Small intestine (tissue), 7 donors: Measurements from ENCODE around the gene CAPN8. TPM values are rescaled to one million over a fixed set of nuclear protein-coding genes. Genes with fewer than 3 reads are reported as not detected.

ENCODE experiments used
- DNase-seq, 2 donors: peaks; one replicate each; pipeline versions ENCODE4 v3.0.0 to v3.0.0-alpha.2; 2013
- FAIRE-seq: peaks from 2 replicates; lab custom pipeline; 2012; peaks lifted over from hg19 to GRCh38; lab: Jason Lieb, UNC
- H3K27ac ChIP-seq, 3 donors: one replicate each; pipeline ENCODE4 v1.5.1; 2013; ENCODE audit warnings: low read length in 2 of 3, mild to moderate bottlenecking in 2 of 3, control low read depth in 1 of 3, inconsistent platforms in 1 of 3, low read depth in 1 of 3, moderate library complexity in 1 of 3
- H3K27me3 ChIP-seq, 3 donors: one replicate each; pipeline ENCODE4 v1.6.1; 2013; ENCODE audit warnings: low read length in 3 of 3, inconsistent platforms in 1 of 3; ENCODE audit not compliant: control insufficient read depth in 3 of 3, insufficient read depth in 3 of 3
- H3K36me3 ChIP-seq, 3 donors: one replicate each; pipeline ENCODE4 v1.6.1; 2013; ENCODE audit warnings: low read length in 3 of 3, inconsistent platforms in 1 of 3, low read depth in 1 of 3, mild to moderate bottlenecking in 1 of 3, moderate library complexity in 1 of 3; ENCODE audit not compliant: control insufficient read depth in 3 of 3, insufficient read depth in 2 of 3
- H3K4me1 ChIP-seq, 3 donors: one replicate each; pipeline ENCODE4 v1.6.1; 2013; ENCODE audit warnings: low read length in 2 of 3, inconsistent platforms in 1 of 3, low read depth in 1 of 3, mild to moderate bottlenecking in 1 of 3, moderate library complexity in 1 of 3; ENCODE audit not compliant: control insufficient read depth in 3 of 3, insufficient read depth in 2 of 3
- H3K4me3 ChIP-seq, 3 donors: one replicate each; pipeline ENCODE4 v1.5.1; 2013; ENCODE audit warnings: low read length in 3 of 3, control low read depth in 1 of 3, inconsistent platforms in 1 of 3, low read depth in 1 of 3, mild to moderate bottlenecking in 1 of 3, moderate library complexity in 1 of 3
- H3K9me3 ChIP-seq, 2 donors: one replicate each; pipeline ENCODE4 v1.6.1; 2013; ENCODE audit warnings: low read depth in 1 of 2, low read length in 1 of 2; ENCODE audit not compliant: control insufficient read depth in 2 of 2, insufficient read depth in 1 of 2
- WGBS, 3 donors: extraction: QIAGEN DNeasy Blood & Tissue Kit; methylation state at CpG; one replicate each; pipeline ENCODE4 v1.1.7; 2013; 5-methylcytosine and 5-hydroxymethylcytosine counted together
- polyA plus RNA-seq, 4 donors: library from polyadenylated mRNA; stranded (reverse) in 3 of 4; unstranded in 1 of 4; fragments of 200-250 nt in 3 of 4; fragments of 120-200 nt in 1 of 4; gene quantifications; one replicate each; pipeline versions ENCODE4 v1.2.1 to v1.2.3, GENCODE V29; 2013
- donor health status: healthy with polysubstance abuse.
- donor health status: control.
- donor health status: control.
- donor health status: Bipolar disorder and iron deficiency.
- donor health status: healthy.

The CAPN8 gene
- polyA plus RNA-seq, 4 donors, result 5.1 to 14.8 (median 11.8) TPM

DNA sequence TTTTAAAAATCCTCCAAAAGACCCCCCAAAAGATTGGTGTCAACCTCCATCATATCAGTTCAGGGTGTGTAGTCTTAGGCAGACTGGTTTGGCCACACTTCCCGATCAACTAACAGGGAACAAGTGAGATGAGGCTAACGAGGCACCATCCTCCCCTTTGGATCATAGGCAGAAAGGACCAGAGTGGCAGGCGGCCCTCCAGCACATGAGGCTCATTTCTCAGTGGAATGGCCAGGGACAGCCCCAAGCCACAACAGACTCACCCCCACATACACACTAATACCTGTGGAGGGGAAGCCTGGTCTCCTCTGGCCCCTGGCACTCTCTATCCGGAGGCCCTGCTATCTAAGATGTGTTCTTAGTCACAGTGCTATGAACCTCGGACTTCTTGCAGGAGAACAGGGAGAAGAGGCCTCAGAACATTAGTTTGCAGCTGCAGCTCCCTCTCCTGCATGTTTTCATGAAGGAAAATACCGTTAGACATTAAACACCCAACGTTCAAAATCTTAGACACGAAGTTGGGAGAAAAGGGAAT is 29.6 kb upstream of the CAPN8 start:
- no peaks in the 10 kb centered on the region for H3K9me3 ChIP-seq
- no peak overlapping the region for H3K4me3 ChIP-seq
- no peaks in the 10 kb centered on the region for H3K27me3 ChIP-seq
- DNase-seq (peak; percentile 36 to 52), FAIRE-seq (no peak)
- H3K36me3 ChIP-seq, result no peaks in the 10 kb centered on the region
- no peak overlapping the region for H3K27ac ChIP-seq
- peaks cover 0 to 4% (median 0%) of the 10 kb centered on the region in 3 donors for H3K4me1 ChIP-seq
- WGBS, 3 donors, result 35 to 57% (median 45%) methylated on average over 8 of the region's 8 CpGs

GRCh38 chr1:223691121-223691520 is 25.6 kb upstream of the CAPN8 start:
- peaks cover 0 to 3% (median 0%) of the 10 kb centered on the region in 3 donors for H3K4me1 ChIP-seq
- DNase-seq, result no peak
- no peaks in the 10 kb centered on the region for H3K36me3 ChIP-seq
- H3K4me3 ChIP-seq, result no peak overlapping the region
- WGBS, 3 donors, result 74 to 85% (median 74%) methylated on average over 4 of the region's 4 CpGs
- H3K27me3 ChIP-seq, result no peaks in the 10 kb centered on the region
- no peaks in the 10 kb centered on the region for H3K9me3 ChIP-seq
- FAIRE-seq, result no peak
- H3K27ac ChIP-seq, result no peak overlapping the region

DNA sequence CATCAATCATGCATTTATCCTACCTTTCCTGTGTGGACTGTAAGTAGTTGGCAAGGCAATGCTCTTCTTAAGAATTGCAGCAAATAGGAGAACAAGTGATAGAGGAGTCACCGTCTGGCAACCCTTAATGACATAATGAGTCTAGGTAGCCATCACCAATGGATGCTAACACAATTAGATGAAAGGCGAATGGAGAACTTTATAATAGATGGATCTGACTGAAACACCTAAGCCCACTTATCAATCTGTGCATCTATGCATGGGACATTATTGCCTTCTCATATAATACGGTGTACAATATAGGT is 18.9 kb upstream of the CAPN8 start:
- Histone ChIP-seq H3K36me3 (no peaks in the 10 kb centered on the region), H3K4me3 (no peak overlapping the region), H3K27me3 (peaks cover 0 to 4% (median 2%) of the 10 kb centered on the region in 3 donors), H3K4me1 (no peaks in the 10 kb centered on the region), H3K27ac (no peak overlapping the region), H3K9me3 (no peaks in the 10 kb centered on the region)
- 67 to 75% (median 68%) methylated on average over 3 of the region's 3 CpGs for whole genome bisulfite sequencing, 3 donors
- DNase-seq (no peak), FAIRE-seq (no peak)

GRCh38 chr1:223683586-223684487 is 18.3 kb upstream of the CAPN8 start:
- FAIRE-seq, result no peak
- peak; percentile 71 to 73 for DNase-seq

DNA sequence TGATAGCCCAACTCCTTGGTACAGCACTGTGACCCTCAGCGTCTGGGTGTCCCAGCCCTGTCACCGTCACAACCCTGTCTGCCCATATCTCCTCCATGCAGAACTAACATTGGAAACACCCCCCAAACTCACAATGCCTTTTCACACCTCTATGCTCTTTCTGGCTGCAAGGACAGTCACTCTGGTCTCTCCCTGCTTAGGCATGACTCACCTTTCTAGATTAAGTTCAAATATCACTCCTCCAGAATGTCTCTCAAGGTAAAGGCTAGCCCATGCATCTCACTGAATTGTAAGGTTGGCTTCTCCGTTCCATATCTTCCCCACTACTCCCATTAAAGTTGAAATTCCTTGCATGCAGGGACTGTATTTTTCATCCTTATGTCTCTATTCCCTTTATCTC is 17.0 kb upstream of the CAPN8 start:
- DNase-seq (no peak), FAIRE-seq (no peak)
- H3K9me3 ChIP-seq, result no peaks in the 10 kb centered on the region
- 84 to 92% (median 91%) methylated on average over 3 of the region's 3 CpGs for WGBS, 3 donors
- H3K4me1 ChIP-seq, result no peaks in the 10 kb centered on the region
- H3K4me3 ChIP-seq, result no peak overlapping the region
- H3K27ac ChIP-seq, result no peak overlapping the region
- no peaks in the 10 kb centered on the region for H3K36me3 ChIP-seq
- peaks cover 0 to 4% (median 2%) of the 10 kb centered on the region in 3 donors for H3K27me3 ChIP-seq

More at GRCh38 chr1:223683586-223684487, 18.3 kb upstream of the CAPN8 start:
- peaks cover 0 to 4% (median 2%) of the 10 kb centered on the region in 3 donors for H3K27me3 ChIP-seq
- no peak overlapping the region for H3K27ac ChIP-seq
- 64 to 65% (median 65%) methylated on average over 9 of the region's 9 CpGs for WGBS, 3 donors
- no peak overlapping the region for H3K4me3 ChIP-seq
- H3K4me1 ChIP-seq, result no peaks in the 10 kb centered on the region
- H3K9me3 ChIP-seq, result no peaks in the 10 kb centered on the region
- H3K36me3 ChIP-seq, result no peaks in the 10 kb centered on the region

DNA sequence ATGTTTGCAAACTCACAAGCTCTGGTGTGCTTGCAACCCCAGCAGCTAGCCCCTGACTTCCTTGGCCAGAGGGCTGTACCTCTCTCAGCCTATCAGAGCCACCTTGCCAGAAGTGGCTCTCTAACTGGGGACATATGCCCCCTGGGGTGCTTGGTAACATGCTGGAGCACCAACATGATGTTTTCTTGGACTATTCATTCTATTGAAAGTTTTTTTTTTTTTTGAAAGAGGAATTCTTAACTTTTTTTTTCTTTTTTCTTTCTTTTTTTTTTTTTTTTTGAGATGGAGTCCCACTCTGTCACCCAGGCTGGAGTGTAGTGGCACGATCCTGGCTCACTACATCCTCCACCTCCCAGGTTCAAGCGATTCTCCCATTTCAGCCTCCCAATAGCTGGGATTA is 14.7 kb upstream of the CAPN8 start:
- WGBS, 3 donors, result 81 to 95% (median 90%) methylated on average over 2 of the region's 2 CpGs
- Histone ChIP-seq H3K36me3 (no peaks in the 10 kb centered on the region), H3K27ac (no peak overlapping the region), H3K4me1 (no peaks in the 10 kb centered on the region), H3K9me3 (no peaks in the 10 kb centered on the region), H3K4me3 (no peak overlapping the region), H3K27me3 (peaks cover 0 to 4% (median 2%) of the 10 kb centered on the region in 3 donors)
- DNase-seq (no peak), FAIRE-seq (no peak)

GRCh38 chr1:223678841-223679240 is 13.3 kb upstream of the CAPN8 start:
- peaks cover 0 to 4% (median 2%) of the 10 kb centered on the region in 3 donors for H3K27me3 ChIP-seq
- H3K27ac ChIP-seq, result no peak overlapping the region
- H3K36me3 ChIP-seq, result no peaks in the 10 kb centered on the region
- H3K9me3 ChIP-seq, result peaks cover 0 to 7% of the 10 kb centered on the region in 2 donors
- no peak for DNase-seq
- no peak for FAIRE-seq
- no peaks in the 10 kb centered on the region for H3K4me1 ChIP-seq
- WGBS, 3 donors, result 74 to 82% (median 79%) methylated on average over 6 of the region's 6 CpGs
- no peak overlapping the region for H3K4me3 ChIP-seq

DNA sequence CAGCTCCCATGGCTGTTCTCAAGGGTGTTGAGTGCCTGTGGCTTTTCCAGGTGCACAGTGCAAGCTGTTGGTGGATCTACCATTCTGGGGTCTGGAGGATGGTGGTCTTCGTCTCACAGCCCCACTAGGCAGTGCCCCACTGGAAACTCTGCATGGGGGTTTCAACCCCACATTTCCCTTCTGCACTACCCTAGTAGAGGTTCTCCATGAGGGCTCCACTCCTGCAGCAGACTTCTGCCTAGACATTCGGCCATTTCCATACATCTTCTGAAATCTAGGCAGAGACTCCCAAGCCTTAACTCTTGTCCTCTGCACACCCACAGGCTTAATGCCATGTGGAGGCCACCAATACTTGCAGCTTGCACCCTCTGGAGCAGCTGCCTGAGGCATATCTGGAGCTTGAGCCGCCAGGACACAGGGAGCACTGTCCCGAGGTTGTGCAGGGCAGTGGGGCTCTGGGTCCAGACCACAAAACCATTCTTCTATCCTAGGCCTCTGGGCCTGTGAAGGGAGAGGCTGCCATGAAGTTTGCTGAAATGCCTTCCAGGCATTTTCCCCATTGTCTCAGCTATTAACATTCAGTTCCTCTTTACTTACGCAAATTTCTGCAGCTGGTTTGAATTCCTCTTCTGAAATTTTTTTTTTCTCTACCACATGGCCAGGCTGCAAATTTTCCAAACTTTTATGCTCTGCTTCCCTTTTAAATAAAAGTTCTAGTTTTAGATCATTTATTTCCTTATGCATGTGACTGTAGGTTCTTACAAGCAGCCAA is 8.8 kb upstream of the CAPN8 start:
- 72 to 74% (median 73%) methylated on average over 5 of the region's 5 CpGs for WGBS, 3 donors
- DNase-seq (no peak), FAIRE-seq (no peak)
- Histone ChIP-seq H3K27ac (no peak overlapping the region), H3K9me3 (peaks cover 0 to 8% of the 10 kb centered on the region in 2 donors), H3K27me3 (no peaks in the 10 kb centered on the region), H3K4me3 (no peak overlapping the region), H3K4me1 (no peaks in the 10 kb centered on the region), H3K36me3 (no peaks in the 10 kb centered on the region)
